H9 (cell line): ENCODE results near the gene FAM53B. TPM values are rescaled to one million over a fixed set of nuclear protein-coding genes. Genes with fewer than 3 reads are reported as not detected.

ENCODE experiments used
- DNase-seq: peaks from one replicate; pipeline ENCODE4 v3.0.0-alpha.2; 2017
- H2AFZ ChIP-seq: one replicate; pipeline ENCODE4 v1.6.1; 2013; ENCODE audit warnings: mild to moderate bottlenecking, low read length, control low read depth, moderate library complexity
- H2AK5ac ChIP-seq: 2 replicates; pipeline ENCODE4 v1.6.1; 2013; ENCODE audit warnings: low read length, control low read depth, mixed read lengths; ENCODE audit not compliant: insufficient read length
- H2BK120ac ChIP-seq: one replicate; pipeline ENCODE4 v1.6.1; 2013; ENCODE audit warnings: low read depth, mild to moderate bottlenecking, low read length, control low read depth, inconsistent platforms; ENCODE audit not compliant: poor library complexity, severe bottlenecking
- H2BK12ac ChIP-seq: 2 replicates; pipeline ENCODE4 v1.6.1; 2013; ENCODE audit warnings: low read length, control low read depth, mixed read lengths, low read depth; ENCODE audit not compliant: insufficient read length
- H2BK15ac ChIP-seq: 2 replicates; pipeline ENCODE4 v1.6.1; 2013; ENCODE audit warnings: low read depth, low read length, control low read depth
- H2BK20ac ChIP-seq: one replicate; pipeline ENCODE4 v1.6.1; 2013; ENCODE audit warnings: low read depth, mild to moderate bottlenecking, low read length, control low read depth, inconsistent platforms; ENCODE audit not compliant: poor library complexity, severe bottlenecking
- H2BK5ac ChIP-seq: 2 replicates; pipeline ENCODE4 v1.6.1; 2013; ENCODE audit warnings: low read length, control low read depth, mixed read lengths; ENCODE audit not compliant: insufficient read length
- H3K14ac ChIP-seq: 2 replicates; pipeline ENCODE4 v1.6.1; 2013; ENCODE audit warnings: low read length, control low read depth; ENCODE audit not compliant: insufficient read depth
- H3K18ac ChIP-seq: 2 replicates; pipeline ENCODE4 v1.6.1; 2013; ENCODE audit warnings: low read depth, mild to moderate bottlenecking, mixed read lengths, low read length, control low read depth; ENCODE audit not compliant: insufficient read length
- H3K23ac ChIP-seq: 2 replicates; pipeline ENCODE4 v1.6.1; 2013; ENCODE audit warnings: low read length, control low read depth, mixed read lengths, low read depth; ENCODE audit not compliant: insufficient read length
- H3K23me2 ChIP-seq: 2 replicates; pipeline ENCODE4 v1.6.1; 2013; ENCODE audit warnings: low read depth, mild to moderate bottlenecking, mixed read lengths, low read length, control low read depth; ENCODE audit not compliant: insufficient read length, poor library complexity, severe bottlenecking
- H3K27ac ChIP-seq: 2 replicates; pipeline ENCODE4 v1.5.1; 2013; ENCODE audit warnings: low read length, control low read depth, mixed read lengths, low read depth; ENCODE audit not compliant: insufficient read length
- H3K27me3 ChIP-seq: 2 replicates; pipeline ENCODE4 v1.6.1; 2013; ENCODE audit warnings: low read length, control low read depth, inconsistent platforms; ENCODE audit not compliant: insufficient read depth
- H3K4ac ChIP-seq: 2 replicates; pipeline ENCODE4 v1.6.1; 2013; ENCODE audit warnings: low read depth, mild to moderate bottlenecking, control low read depth, inconsistent platforms, low read length, moderate library complexity
- H3K4me1 ChIP-seq: 2 replicates; pipeline ENCODE4 v1.6.1; 2013; ENCODE audit warnings: low read length, control low read depth, inconsistent platforms; ENCODE audit not compliant: insufficient read depth
- H3K4me2 ChIP-seq: 2 replicates; pipeline ENCODE4 v1.6.1; 2013; ENCODE audit warnings: low read length, control low read depth, mixed read lengths; ENCODE audit not compliant: insufficient read length, insufficient read depth
- H3K56ac ChIP-seq: 2 replicates; pipeline ENCODE4 v1.6.1; 2013; ENCODE audit warnings: low read depth, mild to moderate bottlenecking, mixed read lengths, low read length, control low read depth; ENCODE audit not compliant: insufficient read length
- H3K79me1 ChIP-seq: 2 replicates; pipeline ENCODE4 v1.6.1; 2013; ENCODE audit warnings: low read depth, mild to moderate bottlenecking, moderate library complexity, low read length, control low read depth, inconsistent platforms; ENCODE audit not compliant: insufficient read depth, poor library complexity, severe bottlenecking
- H3K79me2 ChIP-seq: 2 replicates; pipeline ENCODE4 v1.6.1; 2013; ENCODE audit warnings: low read length, control low read depth, inconsistent platforms; ENCODE audit not compliant: insufficient read depth
- H3K9ac ChIP-seq: 2 replicates; pipeline ENCODE4 v1.6.1; 2013; ENCODE audit warnings: low read length, control low read depth, mixed read lengths; ENCODE audit not compliant: insufficient read length; ENCODE audit errors: extremely low read depth
- H3K9me3 ChIP-seq: one replicate; pipeline ENCODE4 v1.6.1; 2013; ENCODE audit warnings: low read depth, low read length, inconsistent platforms; ENCODE audit not compliant: control insufficient read depth
- H3T11ph ChIP-seq: one replicate; pipeline ENCODE4 v1.6.1; 2013; ENCODE audit warnings: mild to moderate bottlenecking, low read length, control low read depth, inconsistent platforms
- H4K20me1 ChIP-seq: one replicate; pipeline ENCODE4 v1.6.1; 2013; ENCODE audit not compliant: control insufficient read depth, insufficient read length, insufficient read depth
- H4K5ac ChIP-seq: 2 replicates; pipeline ENCODE4 v1.6.1; 2013; ENCODE audit warnings: low read depth, mild to moderate bottlenecking, mixed read lengths, low read length, control low read depth; ENCODE audit not compliant: insufficient read length
- H4K8ac ChIP-seq: replicated peaks from 2 replicates; pipeline ENCODE4 v1.6.1; 2013; ENCODE audit warnings: low read length, control low read depth, mixed read lengths, low read depth; ENCODE audit not compliant: insufficient read length
- H4K91ac ChIP-seq: 2 replicates; pipeline ENCODE4 v1.6.1; 2013; ENCODE audit warnings: low read depth, mild to moderate bottlenecking, moderate library complexity, mixed read lengths, low read length, control low read depth; ENCODE audit not compliant: insufficient read length
- H3K27ac Mint-ChIP-seq, 3 experiments: 2 replicates in 2 of 3; 3 replicates in 1 of 3; pipeline ENCODE4 v1.8.0; 2020 to 2021; ENCODE audit warnings: mixed read lengths in 3 of 3, mild to moderate bottlenecking in 1 of 3, moderate library complexity in 1 of 3
- H3K27me3 Mint-ChIP-seq: 2 replicates; pipeline ENCODE4 v1.8.0; 2021; ENCODE audit warnings: low read depth, mild to moderate bottlenecking, moderate library complexity, mixed read lengths
- H3K36me3 Mint-ChIP-seq, 3 experiments: 2 replicates in 2 of 3; 3 replicates in 1 of 3; pipeline ENCODE4 v1.8.0; 2020 to 2021; ENCODE audit warnings: low read depth in 3 of 3, mixed read lengths in 3 of 3; ENCODE audit not compliant: insufficient read depth in 1 of 3
- H3K4me1 Mint-ChIP-seq, 2 experiments: 2 replicates each; pipeline ENCODE4 v1.8.0; 2020; ENCODE audit warnings: mixed read lengths in 2 of 2
- H3K4me3 Mint-ChIP-seq, 2 experiments: 2 replicates in 1 of 2; 3 replicates in 1 of 2; pipeline ENCODE4 v1.8.0; 2020 to 2021; ENCODE audit warnings: mild to moderate bottlenecking in 2 of 2, mixed read lengths in 2 of 2, moderate library complexity in 1 of 2
- H3K9me3 Mint-ChIP-seq, 2 experiments: 2 replicates in 1 of 2; 3 replicates in 1 of 2; pipeline ENCODE4 v1.8.0; 2020; ENCODE audit warnings: mild to moderate bottlenecking in 2 of 2, mixed read lengths in 2 of 2, moderate library complexity in 1 of 2
- WGBS: extraction: QIAGEN DNeasy Blood & Tissue Kit; methylation state at CpG from one replicate; pipeline ENCODE4 v1.1.7; 2013; ENCODE audit warnings: missing lambda C conversion rate, low lambda C conversion rate, mixed read lengths; ENCODE audit not compliant: insufficient read length; ENCODE audit errors: extremely low coverage; 5-methylcytosine and 5-hydroxymethylcytosine counted together
- total RNA-seq: library from RNA; stranded (reverse); gene quantifications from 2 replicates; pipeline ENCODE4 v1.2.1, GENCODE V29; 2021
- TF ChIP-seq, protein P1 (sequence below): fragments of 200-600 bp; sonication (generic); conservative IDR thresholded peaks from 3 replicates; pipeline ENCODE4 v1.8.0; 2021; ENCODE audit warnings: antibody characterized with exemption, mild to moderate bottlenecking

The FAM53B gene
- total RNA-seq, 1 experiment from 2014 or later, result 11.5 TPM

DNA sequence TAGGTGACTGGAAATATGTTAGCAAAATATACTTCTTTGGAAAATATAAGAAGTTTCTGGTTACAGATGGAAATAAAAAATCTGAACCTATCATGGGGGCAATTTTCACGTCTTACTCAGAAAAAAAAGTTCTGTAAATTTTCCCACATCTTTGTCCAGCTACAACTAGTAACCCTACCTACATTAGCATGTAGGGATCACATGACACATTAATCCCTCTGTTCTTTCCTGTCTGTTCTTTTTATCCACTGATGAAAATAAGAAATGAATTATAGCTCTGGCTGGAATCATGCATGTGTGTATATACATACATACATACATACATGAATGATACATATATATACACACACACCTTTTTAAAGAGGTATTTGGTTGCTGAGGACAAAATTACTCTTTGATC is 3.6 kb upstream of the FAM53B start:
- Histone ChIP-seq H3T11ph (no peak overlapping the region), H3K14ac (no peak overlapping the region), H3K79me2 (no peaks in the 10 kb centered on the region), H3K27me3 (peaks cover under 1% of the 10 kb centered on the region; the same call in 1 of the 2 replicates), H3K56ac (no peak overlapping the region), H3K9me3 (no peaks in the 10 kb centered on the region), H3K79me1 (no peaks in the 10 kb centered on the region), H3K4me1 (no peaks in the 10 kb centered on the region), H2BK15ac (no peak overlapping the region), H3K23me2 (peaks cover 5% of the 10 kb centered on the region), H2BK12ac (no peak overlapping the region), H3K9ac (no peak overlapping the region), H2BK5ac (no peak overlapping the region), H4K5ac (no peak overlapping the region), H3K18ac (no peak overlapping the region), H4K91ac (no peak overlapping the region), H3K4me2 (no peak overlapping the region), H4K20me1 (no peaks in the 10 kb centered on the region), H3K4ac (no peak overlapping the region), H2BK120ac (no peak overlapping the region), H3K27ac (no peak overlapping the region), H3K23ac (no peak overlapping the region), H2BK20ac (no peak overlapping the region), H2AK5ac (no peak overlapping the region), H4K8ac (no peak overlapping the region), H2AFZ (no peak overlapping the region)
- Mint-ChIP-seq H3K9me3 (no peaks in the 10 kb centered on the region), H3K36me3 (peaks cover 3 to 10% (median 6%) of the 10 kb centered on the region in 3 experiments), H3K27ac (no peak overlapping the region), H3K4me1 (peaks cover 12% of the 10 kb centered on the region in 2 experiments), H3K27me3 (peaks cover 8% of the 10 kb centered on the region), H3K4me3 (no peak overlapping the region)
- TF ChIP-seq, protein P1, sequence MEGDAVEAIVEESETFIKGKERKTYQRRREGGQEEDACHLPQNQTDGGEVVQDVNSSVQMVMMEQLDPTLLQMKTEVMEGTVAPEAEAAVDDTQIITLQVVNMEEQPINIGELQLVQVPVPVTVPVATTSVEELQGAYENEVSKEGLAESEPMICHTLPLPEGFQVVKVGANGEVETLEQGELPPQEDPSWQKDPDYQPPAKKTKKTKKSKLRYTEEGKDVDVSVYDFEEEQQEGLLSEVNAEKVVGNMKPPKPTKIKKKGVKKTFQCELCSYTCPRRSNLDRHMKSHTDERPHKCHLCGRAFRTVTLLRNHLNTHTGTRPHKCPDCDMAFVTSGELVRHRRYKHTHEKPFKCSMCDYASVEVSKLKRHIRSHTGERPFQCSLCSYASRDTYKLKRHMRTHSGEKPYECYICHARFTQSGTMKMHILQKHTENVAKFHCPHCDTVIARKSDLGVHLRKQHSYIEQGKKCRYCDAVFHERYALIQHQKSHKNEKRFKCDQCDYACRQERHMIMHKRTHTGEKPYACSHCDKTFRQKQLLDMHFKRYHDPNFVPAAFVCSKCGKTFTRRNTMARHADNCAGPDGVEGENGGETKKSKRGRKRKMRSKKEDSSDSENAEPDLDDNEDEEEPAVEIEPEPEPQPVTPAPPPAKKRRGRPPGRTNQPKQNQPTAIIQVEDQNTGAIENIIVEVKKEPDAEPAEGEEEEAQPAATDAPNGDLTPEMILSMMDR, result no peak
- no CpG with 5 or more reads among the region's 1 CpG for WGBS
- no peak for DNase-seq
